Caco-2 (cell line): Measurements from ENCODE around the gene DGKQ. TPM values are rescaled to one million over a fixed set of nuclear protein-coding genes. Genes with fewer than 3 reads are reported as not detected.

Experiments used
- BruUV-seq: library from RNA; stranded (reverse); fragments of 400-500 nt; replicated peaks from 2 replicates; lab custom pipeline; 2021; lab: Mats Ljungman, UMichigan
- CTCF ChIA-PET: fragments of 300-600 bp; sonication (Branson Sonifier 250); formaldehyde crosslinking; loops from one replicate; lab custom pipeline; 2022; ENCODE audit warnings: antibody characterized with exemption; lab: Charles Lee
- POLR2A ChIA-PET: fragments of 300-600 bp; sonication (Branson Sonifier 250); formaldehyde crosslinking; loops from one replicate; lab custom pipeline; 2022; ENCODE audit warnings: antibody characterized with exemption; lab: Charles Lee
- DNase-seq, 2 experiments: peaks; one replicate each; pipeline versions ENCODE4 v3.0.0 to v3.0.0-alpha.2; 2020 to 2022
- H3K27me3 ChIP-seq: replicated peaks from 2 replicates; pipeline ENCODE4 v1.6.0; 2011; ENCODE audit warnings: low read length; ENCODE audit not compliant: control insufficient read depth, insufficient read depth
- H3K36me3 ChIP-seq: 2 replicates; pipeline ENCODE4 v1.5.1; 2011; ENCODE audit warnings: low read length; ENCODE audit not compliant: control insufficient read depth, insufficient read depth
- H3K4me1 ChIP-seq: fragments of 250-450 bp; sonication (Bioruptor Pico); 2 replicates; pipeline ENCODE4 v1.5.1; 2020; ENCODE audit warnings: mild to moderate bottlenecking
- H3K4me3 ChIP-seq: 2 replicates; pipeline ENCODE4 v1.5.1; 2011; ENCODE audit warnings: low read depth, mild to moderate bottlenecking, control low read depth, low read length
- H3K9me3 ChIP-seq: fragments of 250-450 bp; sonication (Bioruptor Pico); 2 replicates; pipeline ENCODE4 v1.5.1; 2020; ENCODE audit warnings: mild to moderate bottlenecking, moderate library complexity
- H3K27ac Mint-ChIP-seq: one replicate; pipeline ENCODE4 v1.8.0; 2022; ENCODE audit warnings: mixed read lengths; ENCODE audit not compliant: unreplicated experiment
- H3K27me3 Mint-ChIP-seq: one replicate; pipeline ENCODE4 v1.8.0; 2022; ENCODE audit warnings: mixed read lengths; ENCODE audit not compliant: insufficient read depth, unreplicated experiment
- H3K36me3 Mint-ChIP-seq: one replicate; pipeline ENCODE4 v1.8.0; 2022; ENCODE audit warnings: mild to moderate bottlenecking, mixed read lengths; ENCODE audit not compliant: insufficient read depth, unreplicated experiment
- H3K4me1 Mint-ChIP-seq: one replicate; pipeline ENCODE4 v1.8.0; 2022; ENCODE audit warnings: low read depth, mixed read lengths; ENCODE audit not compliant: unreplicated experiment
- H3K4me3 Mint-ChIP-seq: one replicate; pipeline ENCODE4 v1.8.0; 2022; ENCODE audit warnings: mild to moderate bottlenecking, moderate library complexity, mixed read lengths; ENCODE audit not compliant: unreplicated experiment
- H3K9me3 Mint-ChIP-seq: one replicate; pipeline ENCODE4 v1.8.0; 2022; ENCODE audit warnings: mixed read lengths; ENCODE audit not compliant: unreplicated experiment
- intact Hi-C: fragments of 100-400 bp; cut with micrococcal nuclease; formaldehyde crosslinking; loops from one replicate; pipeline ENCODE4 v1.10.0; 2022; ENCODE audit not compliant: unreplicated experiment
- total RNA-seq: library from RNA; stranded (reverse); gene quantifications from 2 replicates; pipeline ENCODE4 v1.2.3, GENCODE V29; 2022
- TF ChIP-seq, protein P1 (sequence below), 2 experiments: fragments of 200-600 bp in 1 of 2; IDR thresholded peaks; 1 replicate in 1 of 2; 2 replicates in 1 of 2; pipeline versions ENCODE4 v1.5.1 to v1.8.0; 2011 to 2022; ENCODE audit warnings: antibody characterized with exemption in 1 of 2, control low read depth in 1 of 2, inconsistent platforms in 1 of 2, low read depth in 1 of 2, low read length in 1 of 2, mild to moderate bottlenecking in 1 of 2, moderate library complexity in 1 of 2; ENCODE audit not compliant: insufficient read depth in 1 of 2, severe bottlenecking in 1 of 2, unreplicated experiment in 1 of 2

The DGKQ gene
- total RNA-seq, 1 experiment from 2014 or later = 14.1 TPM

DNA sequence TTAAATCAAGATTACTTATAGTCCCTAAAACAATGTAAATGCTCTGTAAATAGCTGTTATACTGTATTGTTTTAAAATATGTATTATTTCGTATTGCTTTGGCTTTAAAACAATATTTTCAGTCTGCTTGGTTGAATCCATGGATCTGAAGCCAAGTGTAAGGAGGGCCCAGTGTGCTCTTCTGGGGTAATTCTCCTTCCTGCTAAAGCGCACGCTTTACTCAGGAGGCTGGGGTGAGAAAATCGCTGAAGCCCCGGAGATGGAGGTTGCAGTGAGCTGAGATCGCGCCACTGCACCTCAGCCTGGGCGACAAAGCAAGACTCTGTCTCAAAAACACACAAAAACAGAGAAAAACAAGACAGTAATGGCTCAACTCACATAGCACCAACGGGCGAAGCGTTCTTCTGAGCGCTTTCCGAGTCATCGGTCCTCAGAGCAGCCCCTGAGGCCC, 13.1 kb upstream of the DGKQ start:
- peak overlapping the region; percentile 72 for H3K27ac Mint-ChIP-seq
- intact Hi-C loops = loop anchor here (2.0 kb wide), 1 partner anchor 14 kb away; the partner anchor contains the start of gene DGKQ
- no peaks in the 10 kb centered on the region for H3K27me3 ChIP-seq
- H3K9me3 ChIP-seq = no peaks in the 10 kb centered on the region
- H3K4me3 Mint-ChIP-seq = peak overlapping the region; percentile 86
- TF ChIP-seq, protein P1, sequence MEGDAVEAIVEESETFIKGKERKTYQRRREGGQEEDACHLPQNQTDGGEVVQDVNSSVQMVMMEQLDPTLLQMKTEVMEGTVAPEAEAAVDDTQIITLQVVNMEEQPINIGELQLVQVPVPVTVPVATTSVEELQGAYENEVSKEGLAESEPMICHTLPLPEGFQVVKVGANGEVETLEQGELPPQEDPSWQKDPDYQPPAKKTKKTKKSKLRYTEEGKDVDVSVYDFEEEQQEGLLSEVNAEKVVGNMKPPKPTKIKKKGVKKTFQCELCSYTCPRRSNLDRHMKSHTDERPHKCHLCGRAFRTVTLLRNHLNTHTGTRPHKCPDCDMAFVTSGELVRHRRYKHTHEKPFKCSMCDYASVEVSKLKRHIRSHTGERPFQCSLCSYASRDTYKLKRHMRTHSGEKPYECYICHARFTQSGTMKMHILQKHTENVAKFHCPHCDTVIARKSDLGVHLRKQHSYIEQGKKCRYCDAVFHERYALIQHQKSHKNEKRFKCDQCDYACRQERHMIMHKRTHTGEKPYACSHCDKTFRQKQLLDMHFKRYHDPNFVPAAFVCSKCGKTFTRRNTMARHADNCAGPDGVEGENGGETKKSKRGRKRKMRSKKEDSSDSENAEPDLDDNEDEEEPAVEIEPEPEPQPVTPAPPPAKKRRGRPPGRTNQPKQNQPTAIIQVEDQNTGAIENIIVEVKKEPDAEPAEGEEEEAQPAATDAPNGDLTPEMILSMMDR (IDR thresholded peaks at IDR 0.05; ENCODE audit: insufficient read depth in 1 of 2, low read depth in 1 of 2, low read length in 1 of 2, severe bottlenecking in 1 of 2, unreplicated experiment in 1 of 2) = no peak
- peaks cover 26% of the 10 kb centered on the region; the same call in 1 of the 2 replicates for H3K4me1 ChIP-seq
- H3K27me3 Mint-ChIP-seq = no peaks in the 10 kb centered on the region
- H3K9me3 Mint-ChIP-seq = no peaks in the 10 kb centered on the region
- DNase-seq = no peak
- BruUV-seq = TSS peak; percentile 41
- no peaks in the 10 kb centered on the region; the same call in 1 of the 2 replicates for H3K36me3 ChIP-seq
- CTCF ChIA-PET = interaction anchor here (0.7 to 1.5 kb wide), 6 partner anchors 53 to 360 kb away, joined by 3 to 11 read pairs (median 3); partner anchors contain the start of genes GAK and TMEM175
- no peaks in the 10 kb centered on the region for H3K4me1 Mint-ChIP-seq
- peak overlapping the region; percentile 79 for H3K4me3 ChIP-seq
- POLR2A ChIA-PET = interaction anchor here (0.6 to 1.5 kb wide), 2 partner anchors 14 to 54 kb away, joined by 3 to 10 read pairs; partner anchors contain the start of genes GAK and TMEM175
- H3K36me3 Mint-ChIP-seq = peaks cover 25% of the 10 kb centered on the region

DNA sequence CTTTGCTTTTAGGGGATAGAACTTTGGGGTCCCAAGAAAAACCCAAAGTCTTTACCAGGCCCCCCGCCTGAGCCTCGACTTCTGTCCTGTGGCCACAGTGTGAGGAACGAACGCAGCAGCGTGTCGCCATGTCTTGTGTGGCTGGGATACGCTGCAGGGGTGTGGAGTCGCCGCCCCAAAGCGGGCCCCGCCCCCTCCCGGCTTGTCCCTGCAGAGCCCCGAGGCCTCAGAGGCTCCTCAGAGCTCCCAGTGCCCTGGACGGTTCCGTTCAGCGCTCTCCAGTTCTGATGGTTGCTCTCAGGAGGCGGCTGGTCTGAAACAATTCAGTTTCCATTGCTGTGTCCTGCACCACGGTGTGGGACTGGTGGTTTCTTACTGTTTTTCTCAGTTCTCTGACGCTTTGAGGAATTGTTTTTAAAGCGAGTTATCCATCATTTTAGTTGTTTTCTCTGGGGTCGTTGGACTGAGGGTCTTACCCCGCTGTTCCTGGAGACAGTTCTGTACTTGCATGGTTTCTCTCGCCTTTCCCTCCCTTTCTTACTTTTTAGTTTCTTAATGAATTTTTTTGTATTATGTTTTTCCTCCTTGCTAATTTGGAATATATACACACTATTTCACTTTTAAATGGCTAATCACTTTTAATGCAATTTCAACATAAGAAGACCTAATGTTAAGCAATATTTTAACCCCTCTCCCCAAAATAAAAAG, 11.9 kb upstream of the DGKQ start:
- Mint-ChIP-seq H3K27me3 (no peaks in the 10 kb centered on the region), H3K36me3 (peaks cover 20% of the 10 kb centered on the region), H3K27ac (no peak overlapping the region), H3K4me3 (peak overlapping the region; percentile 86), H3K4me1 (no peaks in the 10 kb centered on the region), H3K9me3 (no peaks in the 10 kb centered on the region)
- H3K4me3 ChIP-seq = peak overlapping the region; percentile 34
- H3K27me3 ChIP-seq = no peaks in the 10 kb centered on the region
- no peaks in the 10 kb centered on the region for H3K36me3 ChIP-seq
- TF ChIP-seq, protein P1 (IDR thresholded peaks at IDR 0.05; ENCODE audit: insufficient read depth in 1 of 2, low read depth in 1 of 2, low read length in 1 of 2, severe bottlenecking in 1 of 2, unreplicated experiment in 1 of 2) = no peak
- POLR2A ChIA-PET = no interaction called here
- intact Hi-C loops = no loop called here
- peaks cover 26% of the 10 kb centered on the region; the same call in 1 of the 2 replicates for H3K4me1 ChIP-seq
- no TSS peak for BruUV-seq
- H3K9me3 ChIP-seq = no peaks in the 10 kb centered on the region
- DNase-seq = peak; percentile 82 to 84
- CTCF ChIA-PET = no interaction called here

DNA sequence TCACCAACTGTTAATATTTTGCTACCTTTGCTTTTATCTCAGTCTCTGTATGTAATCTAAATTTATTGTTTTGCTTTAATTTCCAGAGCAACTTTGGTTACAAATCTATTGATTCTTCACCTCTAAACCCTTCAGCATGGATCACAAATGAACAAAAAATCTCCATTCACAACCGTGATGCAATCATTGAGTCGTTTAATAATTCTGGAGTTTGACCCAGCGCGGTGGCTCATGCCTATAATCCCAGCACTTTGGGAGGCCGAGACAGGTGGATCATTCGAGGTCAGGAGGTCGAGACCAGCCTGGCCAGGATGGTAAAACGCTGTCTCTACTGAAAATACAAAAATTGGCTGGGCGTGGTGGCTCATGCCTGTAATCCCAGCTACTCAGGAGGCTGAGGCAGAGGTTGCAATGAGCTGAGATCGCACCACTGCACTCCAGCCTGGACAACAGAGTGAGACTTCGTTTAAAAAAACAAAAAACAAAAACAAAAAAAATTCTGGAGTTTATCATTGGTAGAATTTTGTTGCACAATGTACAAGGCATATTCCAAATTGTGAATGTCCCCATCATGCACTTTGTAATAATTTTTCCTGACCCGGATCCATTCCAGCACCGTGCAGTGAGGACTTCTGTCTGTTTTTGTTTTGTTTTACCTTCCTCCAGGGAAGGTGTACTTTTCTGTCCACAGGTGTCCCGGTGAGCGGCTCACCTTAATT, 11.1 kb upstream of the DGKQ start:
- no peaks in the 10 kb centered on the region for H3K27me3 ChIP-seq
- Mint-ChIP-seq H3K9me3 (no peaks in the 10 kb centered on the region), H3K4me3 (peak overlapping the region; percentile 86), H3K27me3 (no peaks in the 10 kb centered on the region), H3K36me3 (peaks cover 18% of the 10 kb centered on the region), H3K4me1 (no peaks in the 10 kb centered on the region), H3K27ac (no peak overlapping the region)
- no TSS peak for BruUV-seq
- H3K9me3 ChIP-seq = no peaks in the 10 kb centered on the region
- peaks cover 26% of the 10 kb centered on the region; the same call in 1 of the 2 replicates for H3K4me1 ChIP-seq
- CTCF ChIA-PET = no interaction called here
- peak overlapping the region; percentile 34 for H3K4me3 ChIP-seq
- TF ChIP-seq, protein P1 (IDR thresholded peaks at IDR 0.05; ENCODE audit: insufficient read depth in 1 of 2, low read depth in 1 of 2, low read length in 1 of 2, severe bottlenecking in 1 of 2, unreplicated experiment in 1 of 2) = no peak
- intact Hi-C loops = no loop called here
- DNase-seq = no peak
- POLR2A ChIA-PET = no interaction called here
- H3K36me3 ChIP-seq = no peaks in the 10 kb centered on the region
